Osteoblast (primary cell): ENCODE data around the gene OBP2B. TPM values are rescaled to one million over a fixed set of nuclear protein-coding genes. Genes with fewer than 3 reads are reported as not detected.

Source experiments
- DNase-seq: peaks from one replicate; pipeline ENCODE4 v3.0.0; 2011; ENCODE audit warnings: low spot score, mixed read lengths; ENCODE audit not compliant: insufficient read length; ENCODE audit errors: missing footprints
- H2AFZ ChIP-seq: 2 replicates; pipeline ENCODE4 v1.6.0; 2011; ENCODE audit warnings: mild to moderate bottlenecking, low read length
- H3K27ac ChIP-seq: 2 replicates; pipeline ENCODE4 v1.5.1; 2011; ENCODE audit warnings: mild to moderate bottlenecking, low read depth, low read length, moderate library complexity
- H3K27me3 ChIP-seq: 2 replicates; pipeline ENCODE4 v1.6.0; 2012; ENCODE audit warnings: mild to moderate bottlenecking, control low read depth, inconsistent platforms, low read length, moderate library complexity; ENCODE audit not compliant: insufficient read depth
- H3K36me3 ChIP-seq: 2 replicates; pipeline ENCODE4 v1.5.1; 2011; ENCODE audit warnings: mild to moderate bottlenecking, low read length, control low read depth, moderate library complexity; ENCODE audit not compliant: insufficient read depth
- H3K4me1 ChIP-seq: 2 replicates; pipeline ENCODE4 v1.5.1; 2011; ENCODE audit warnings: mild to moderate bottlenecking, low read length, control low read depth, moderate library complexity; ENCODE audit not compliant: insufficient read depth
- H3K4me2 ChIP-seq: 2 replicates; pipeline ENCODE4 v1.6.0; 2011; ENCODE audit warnings: mild to moderate bottlenecking, low read length; ENCODE audit not compliant: insufficient read depth
- H3K4me3 ChIP-seq: fragments of 200-600 bp; sonication (generic); 3 replicates; pipeline ENCODE4 v1.5.1; 2012; ENCODE audit warnings: mild to moderate bottlenecking, low read length, inconsistent platforms; ENCODE audit not compliant: insufficient read depth
- H3K79me2 ChIP-seq: 2 replicates; pipeline ENCODE4 v1.6.0; 2012; ENCODE audit warnings: mild to moderate bottlenecking, low read length, control low read depth, inconsistent platforms; ENCODE audit not compliant: insufficient read depth
- H3K9me3 ChIP-seq: 2 replicates; pipeline ENCODE4 v1.5.1; 2011; ENCODE audit warnings: low read depth, low read length, control low read depth
- H4K20me1 ChIP-seq: 2 replicates; pipeline ENCODE4 v1.6.0; 2012; ENCODE audit warnings: mild to moderate bottlenecking, low read length, control low read depth; ENCODE audit not compliant: insufficient read depth
- CTCF ChIP-seq: IDR thresholded peaks from 2 replicates; pipeline ENCODE4 v1.5.1; 2011; ENCODE audit warnings: mild to moderate bottlenecking, low read depth, low read length, moderate library complexity; ENCODE audit errors: extremely low read depth
- total RNA-seq: library from RNA; depleted of rRNA; stranded (reverse); fragments of >200 nt; gene quantifications from 2 replicates; pipeline ENCODE4 v1.2.3, GENCODE V29; 2012

OBP2B gene
- total RNA-seq, 1 donor, result not detected

- DNase-seq, result peak; percentile 62
- no peaks in the 10 kb centered on the region for H3K79me2 ChIP-seq
- no peaks in the 10 kb centered on the region for H3K9me3 ChIP-seq
Measured at GRCh38 chr9:133168432-133168831, 40.6 kb downstream of the OBP2B start.

GRCh38 chr9:133167769-133168168 is 41.3 kb downstream of the OBP2B start:
- Histone ChIP-seq H3K4me2 (no peak overlapping the region), H4K20me1 (no peaks in the 10 kb centered on the region)
- no peak for DNase-seq

More at GRCh38 chr9:133168432-133168831, 40.6 kb downstream of the OBP2B start:
- Histone ChIP-seq H3K27me3 (peaks cover 8% of the 10 kb centered on the region), H3K27ac (no peak overlapping the region), H2AFZ (no peak overlapping the region), H3K36me3 (no peaks in the 10 kb centered on the region), H3K4me3 (no peak overlapping the region), H4K20me1 (no peaks in the 10 kb centered on the region), H3K4me2 (no peak overlapping the region), H3K4me1 (peaks cover 4% of the 10 kb centered on the region)
- no peak for TF ChIP-seq CTCF

GRCh38 chr9:133167096-133167730 is 41.8 kb downstream of the OBP2B start:
- no peaks in the 10 kb centered on the region for H4K20me1 ChIP-seq
- H3K4me1 ChIP-seq, result peaks cover 8% of the 10 kb centered on the region
- H3K79me2 ChIP-seq, result no peaks in the 10 kb centered on the region
- DNase-seq, result peak; percentile 81
- TF ChIP-seq CTCF, result no peak
- H3K27ac ChIP-seq, result no peak overlapping the region
- no peak overlapping the region for H3K4me2 ChIP-seq
- peaks cover 6% of the 10 kb centered on the region for H3K27me3 ChIP-seq
- H3K4me3 ChIP-seq, result no peak overlapping the region
- H3K36me3 ChIP-seq, result no peaks in the 10 kb centered on the region
- no peak overlapping the region for H2AFZ ChIP-seq
- H3K9me3 ChIP-seq, result no peaks in the 10 kb centered on the region

More at GRCh38 chr9:133167769-133168168, 41.3 kb downstream of the OBP2B start:
- Histone ChIP-seq H3K4me3 (no peak overlapping the region), H3K27ac (no peak overlapping the region), H3K79me2 (no peaks in the 10 kb centered on the region), H3K27me3 (peaks cover 6% of the 10 kb centered on the region), H3K4me1 (peaks cover 8% of the 10 kb centered on the region), H3K36me3 (no peaks in the 10 kb centered on the region), H3K9me3 (no peaks in the 10 kb centered on the region), H2AFZ (no peak overlapping the region)
- no peak for TF ChIP-seq CTCF

GRCh38 chr9:133166392-133166791 is 42.7 kb downstream of the OBP2B start:
- Histone ChIP-seq H3K27ac (no peak overlapping the region), H4K20me1 (no peaks in the 10 kb centered on the region), H3K36me3 (no peaks in the 10 kb centered on the region), H3K4me2 (no peak overlapping the region), H3K4me1 (peaks cover 8% of the 10 kb centered on the region), H3K27me3 (peaks cover 6% of the 10 kb centered on the region), H3K4me3 (no peak overlapping the region), H2AFZ (no peak overlapping the region), H3K9me3 (no peaks in the 10 kb centered on the region), H3K79me2 (no peaks in the 10 kb centered on the region)
- DNase-seq, result no peak
- TF ChIP-seq CTCF, result no peak
